PC-9 (cell line): ENCODE results near the gene MAU2.

Experiments used
- CTCF ChIP-seq: fragments of 200-600 bp; sonication (generic); conservative IDR thresholded peaks from 2 replicates; pipeline ENCODE4 v1.6.1; 2017; ENCODE audit warnings: mixed run types, antibody characterized with exemption, mild to moderate bottlenecking, moderate library complexity
- EZH2 ChIP-seq: fragments of 200-600 bp; sonication (generic); IDR thresholded peaks from 2 replicates; pipeline ENCODE4 v1.8.0; 2017; ENCODE audit warnings: antibody characterized with exemption, low read depth

GRCh38 chr19:19305066-19305465, 15.6 kb upstream of the MAU2 start:
- TF ChIP-seq CTCF: no peak
- TF ChIP-seq EZH2: no peak
